WI38 (cell line): ENCODE results near the gene CORIN.
"Not testable (repeated sequence)": the region's sequence is repeated elsewhere in the genome, so short reads cannot be mapped to it uniquely, and the experiment has no call there.

Experiments used
- H3K4me3 ChIP-seq: 2 replicates; pipeline ENCODE4 v1.5.1; 2011; ENCODE audit warnings: low read depth, mild to moderate bottlenecking, control low read depth, low read length
- CTCF ChIP-seq: IDR thresholded peaks from 2 replicates; pipeline ENCODE4 v1.5.1; 2012; ENCODE audit warnings: low read depth, mild to moderate bottlenecking, control low read depth, low read length

CORIN gene

GRCh38 chr4:47717188-47717587 is 120.7 kb downstream of the CORIN start:
- no peak overlapping the region for H3K4me3 ChIP-seq
- TF ChIP-seq CTCF: no peak

- H3K4me3 ChIP-seq: no peak overlapping the region
- TF ChIP-seq CTCF: no peak
Measured at GRCh38 chr4:47715716-47716416, 122.0 kb downstream of the CORIN start.

GRCh38 chr4:47714269-47714668 is 123.6 kb downstream of the CORIN start:
- TF ChIP-seq CTCF: no peak
- no peak overlapping the region for H3K4me3 ChIP-seq

GRCh38 chr4:47713129-47713834 is 124.6 kb downstream of the CORIN start:
- H3K4me3 ChIP-seq: no peak overlapping the region
- TF ChIP-seq CTCF: no peak

- TF ChIP-seq CTCF: no peak
- H3K4me3 ChIP-seq: no peak overlapping the region
Measured at GRCh38 chr4:47711646-47712045, 126.2 kb downstream of the CORIN start.

GRCh38 chr4:47711183-47711582 is 126.7 kb downstream of the CORIN start:
- no peak for TF ChIP-seq CTCF
- H3K4me3 ChIP-seq: no peak overlapping the region

GRCh38 chr4:47706352-47706751 is 131.5 kb downstream of the CORIN start:
- H3K4me3 ChIP-seq: not testable (repeated sequence)
